Measurements from ENCODE around the gene EDNRB.

EDNRB gene

DNA sequence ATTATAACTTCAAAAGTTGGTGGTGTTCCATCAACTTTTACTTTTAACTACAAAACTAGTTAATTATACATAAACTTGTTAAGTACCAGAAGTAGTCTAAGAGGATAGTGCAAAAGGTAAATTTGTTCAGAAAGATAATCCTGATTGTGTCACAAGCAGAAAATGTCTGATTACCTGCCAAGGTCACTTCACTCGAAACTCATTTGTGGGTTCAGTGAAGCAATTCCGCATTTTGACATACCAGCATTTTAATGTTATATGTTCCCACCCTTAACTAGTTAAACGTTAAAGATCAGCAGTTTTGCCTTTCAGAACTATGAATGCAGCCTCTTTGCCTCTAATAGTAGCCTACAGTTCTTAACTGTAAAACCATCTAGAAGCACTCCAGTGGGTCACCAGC lies 5.6 kb downstream of the EDNRB start:
- DNase-seq (ENCODE audit: low read depth): no peak
- TF ChIP-seq, protein P1, sequence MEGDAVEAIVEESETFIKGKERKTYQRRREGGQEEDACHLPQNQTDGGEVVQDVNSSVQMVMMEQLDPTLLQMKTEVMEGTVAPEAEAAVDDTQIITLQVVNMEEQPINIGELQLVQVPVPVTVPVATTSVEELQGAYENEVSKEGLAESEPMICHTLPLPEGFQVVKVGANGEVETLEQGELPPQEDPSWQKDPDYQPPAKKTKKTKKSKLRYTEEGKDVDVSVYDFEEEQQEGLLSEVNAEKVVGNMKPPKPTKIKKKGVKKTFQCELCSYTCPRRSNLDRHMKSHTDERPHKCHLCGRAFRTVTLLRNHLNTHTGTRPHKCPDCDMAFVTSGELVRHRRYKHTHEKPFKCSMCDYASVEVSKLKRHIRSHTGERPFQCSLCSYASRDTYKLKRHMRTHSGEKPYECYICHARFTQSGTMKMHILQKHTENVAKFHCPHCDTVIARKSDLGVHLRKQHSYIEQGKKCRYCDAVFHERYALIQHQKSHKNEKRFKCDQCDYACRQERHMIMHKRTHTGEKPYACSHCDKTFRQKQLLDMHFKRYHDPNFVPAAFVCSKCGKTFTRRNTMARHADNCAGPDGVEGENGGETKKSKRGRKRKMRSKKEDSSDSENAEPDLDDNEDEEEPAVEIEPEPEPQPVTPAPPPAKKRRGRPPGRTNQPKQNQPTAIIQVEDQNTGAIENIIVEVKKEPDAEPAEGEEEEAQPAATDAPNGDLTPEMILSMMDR (IDR thresholded peaks at IDR 0.05; ENCODE audit: control insufficient read depth, insufficient read depth, low read depth, low read length, missing control alignments): no peak
- H3K4me3 ChIP-seq (ENCODE audit: control insufficient read depth, low read depth, low read length): no peak overlapping the region

DNA sequence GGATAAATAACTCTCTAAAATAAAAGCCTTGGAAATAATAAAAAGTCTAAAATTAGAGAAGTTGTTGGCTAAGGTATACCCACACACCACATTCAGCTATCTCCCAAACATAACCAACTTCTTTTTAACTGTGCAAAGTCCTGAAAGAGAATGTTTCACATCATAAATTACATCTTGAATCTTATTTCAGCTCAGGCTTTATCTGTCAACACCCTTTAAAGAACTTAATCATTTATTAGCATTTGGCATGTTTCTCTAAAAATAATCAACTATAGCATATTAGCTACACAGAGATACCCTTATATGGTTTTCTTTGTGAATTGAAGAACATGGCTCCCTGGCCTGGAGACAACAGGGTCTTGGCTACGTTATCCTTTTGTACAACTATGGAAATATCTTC lies 6.9 kb downstream of the EDNRB start:
- TF ChIP-seq, protein P1 (IDR thresholded peaks at IDR 0.05; ENCODE audit: control insufficient read depth, insufficient read depth, low read depth, low read length, missing control alignments): no peak
- H3K4me3 ChIP-seq (ENCODE audit: control insufficient read depth, low read depth, low read length): no peak overlapping the region
- DNase-seq (ENCODE audit: low read depth): no peak

GRCh38 chr13:77909827-77910226 lies 8.8 kb downstream of the EDNRB start:
- DNase-seq (ENCODE audit: low read depth): no peak
- TF ChIP-seq, protein P1 (IDR thresholded peaks at IDR 0.05; ENCODE audit: control insufficient read depth, insufficient read depth, low read depth, low read length, missing control alignments): no peak
- no peak overlapping the region for H3K4me3 ChIP-seq (ENCODE audit: control insufficient read depth, low read depth, low read length)

GRCh38 chr13:77908531-77908930 lies 10.1 kb downstream of the EDNRB start:
- no peak for DNase-seq (ENCODE audit: low read depth)
- TF ChIP-seq, protein P1 (IDR thresholded peaks at IDR 0.05; ENCODE audit: control insufficient read depth, insufficient read depth, low read depth, low read length, missing control alignments): no peak
- H3K4me3 ChIP-seq (ENCODE audit: control insufficient read depth, low read depth, low read length): no peak overlapping the region

GRCh38 chr13:77907666-77908341 lies 10.8 kb downstream of the EDNRB start:
- TF ChIP-seq, protein P1 (IDR thresholded peaks at IDR 0.05; ENCODE audit: control insufficient read depth, insufficient read depth, low read depth, low read length, missing control alignments): no peak
- no peak overlapping the region for H3K4me3 ChIP-seq (ENCODE audit: control insufficient read depth, low read depth, low read length)
- DNase-seq (ENCODE audit: low read depth): no peak

GRCh38 chr13:77904031-77904430 lies 14.6 kb downstream of the EDNRB start:
- H3K4me3 ChIP-seq (ENCODE audit: control insufficient read depth, low read depth, low read length): no peak overlapping the region
- TF ChIP-seq, protein P1 (IDR thresholded peaks at IDR 0.05; ENCODE audit: control insufficient read depth, insufficient read depth, low read depth, low read length, missing control alignments): no peak
- DNase-seq (ENCODE audit: low read depth): no peak

All from AG09309 (cell line).